ENCODE results near the gene MBOAT2. TPM values are rescaled to one million over a fixed set of nuclear protein-coding genes. Genes with fewer than 3 reads are reported as not detected.
A peak's percentile ranks its signal among the peaks of the same experiment; 100 is the strongest.

MBOAT2 gene
- total and polyA plus RNA-seq, 2 experiments from 2014 or later = 38.2 to 58.3 TPM

- Histone ChIP-seq H3K36me3 (no peaks in the 10 kb centered on the region), H3K4me1 (ENCODE audit: low read depth) (peaks cover 10% of the 10 kb centered on the region), H3K27ac (no peak overlapping the region), H3K9me3 (ENCODE audit: low read depth) (no peaks in the 10 kb centered on the region), H3K4me3 (no peak overlapping the region), H3K27me3 (no peaks in the 10 kb centered on the region)
- TF ChIP-seq CTCF (IDR thresholded peaks at IDR 0.05; ENCODE audit: low read depth, low read length) = no peak
- no peak for DNase-seq (ENCODE audit: low read depth in 1 of 2, low spot score in 1 of 2)
These were observed 111.4 kb downstream of the MBOAT2 start for GRCh38 chr2:8892111-8892510.

- H3K9me3 ChIP-seq (ENCODE audit: low read depth) = no peaks in the 10 kb centered on the region
- no peaks in the 10 kb centered on the region for H3K36me3 ChIP-seq
- TF ChIP-seq CTCF (IDR thresholded peaks at IDR 0.05; ENCODE audit: low read depth, low read length) = no peak
- no peak for DNase-seq (ENCODE audit: low read depth in 1 of 2, low spot score in 1 of 2)
- H3K27ac ChIP-seq = peak overlapping the region; percentile 13
- H3K4me3 ChIP-seq = no peak overlapping the region
- H3K4me1 ChIP-seq (ENCODE audit: low read depth) = peaks cover 10% of the 10 kb centered on the region
- H3K27me3 ChIP-seq = no peaks in the 10 kb centered on the region
These were observed 113.5 kb downstream of the MBOAT2 start for GRCh38 chr2:8889978-8890377.

GRCh38 chr2:8888963-8889362 lies 114.5 kb downstream of the MBOAT2 start:
- TF ChIP-seq CTCF (IDR thresholded peaks at IDR 0.05; ENCODE audit: low read depth, low read length) = no peak
- H3K4me1 ChIP-seq (ENCODE audit: low read depth) = peaks cover 10% of the 10 kb centered on the region
- DNase-seq (ENCODE audit: low read depth in 1 of 2, low spot score in 1 of 2) = peak in 1 of 2 donors; percentile 29
- H3K9me3 ChIP-seq (ENCODE audit: low read depth) = no peaks in the 10 kb centered on the region
- H3K4me3 ChIP-seq = no peak overlapping the region
- H3K27ac ChIP-seq = no peak overlapping the region
- no peaks in the 10 kb centered on the region for H3K36me3 ChIP-seq
- no peaks in the 10 kb centered on the region for H3K27me3 ChIP-seq

- DNase-seq (ENCODE audit: low read depth in 1 of 2, low spot score in 1 of 2) = no peak
- H3K27ac ChIP-seq = no peak overlapping the region
- H3K4me3 ChIP-seq = no peak overlapping the region
- peaks cover 5% of the 10 kb centered on the region for H3K4me1 ChIP-seq (ENCODE audit: low read depth)
- no peaks in the 10 kb centered on the region for H3K9me3 ChIP-seq (ENCODE audit: low read depth)
- no peaks in the 10 kb centered on the region for H3K36me3 ChIP-seq
- no peak for TF ChIP-seq CTCF (IDR thresholded peaks at IDR 0.05; ENCODE audit: low read depth, low read length)
- H3K27me3 ChIP-seq = no peaks in the 10 kb centered on the region
These were observed 116.6 kb downstream of the MBOAT2 start for GRCh38 chr2:8886876-8887275.

GRCh38 chr2:8886202-8886518 lies 117.3 kb downstream of the MBOAT2 start:
- Histone ChIP-seq H3K4me1 (ENCODE audit: low read depth) (peaks cover 3% of the 10 kb centered on the region), H3K27ac (no peak overlapping the region), H3K36me3 (no peaks in the 10 kb centered on the region), H3K27me3 (no peaks in the 10 kb centered on the region), H3K4me3 (no peak overlapping the region), H3K9me3 (ENCODE audit: low read depth) (no peaks in the 10 kb centered on the region)
- no peak for DNase-seq (ENCODE audit: low read depth in 1 of 2, low spot score in 1 of 2)
- TF ChIP-seq CTCF (IDR thresholded peaks at IDR 0.05; ENCODE audit: low read depth, low read length) = no peak

All from cardiac muscle cell (in vitro differentiated cells and primary cell).